DMS53 treated with DMSO at 0.1 percent for 48 hours (cell line): ENCODE results near the gene CDON.
"Not testable (repeated sequence)": the region's sequence is repeated elsewhere in the genome, so short reads cannot be mapped to it uniquely, and the experiment has no call there.

Source experiments
- DNase-seq: peaks from one replicate; lab custom pipeline; 2025; ENCODE audit not compliant: unreplicated experiment; lab: John Stamatoyannopoulos, UW

The CDON gene

DNA sequence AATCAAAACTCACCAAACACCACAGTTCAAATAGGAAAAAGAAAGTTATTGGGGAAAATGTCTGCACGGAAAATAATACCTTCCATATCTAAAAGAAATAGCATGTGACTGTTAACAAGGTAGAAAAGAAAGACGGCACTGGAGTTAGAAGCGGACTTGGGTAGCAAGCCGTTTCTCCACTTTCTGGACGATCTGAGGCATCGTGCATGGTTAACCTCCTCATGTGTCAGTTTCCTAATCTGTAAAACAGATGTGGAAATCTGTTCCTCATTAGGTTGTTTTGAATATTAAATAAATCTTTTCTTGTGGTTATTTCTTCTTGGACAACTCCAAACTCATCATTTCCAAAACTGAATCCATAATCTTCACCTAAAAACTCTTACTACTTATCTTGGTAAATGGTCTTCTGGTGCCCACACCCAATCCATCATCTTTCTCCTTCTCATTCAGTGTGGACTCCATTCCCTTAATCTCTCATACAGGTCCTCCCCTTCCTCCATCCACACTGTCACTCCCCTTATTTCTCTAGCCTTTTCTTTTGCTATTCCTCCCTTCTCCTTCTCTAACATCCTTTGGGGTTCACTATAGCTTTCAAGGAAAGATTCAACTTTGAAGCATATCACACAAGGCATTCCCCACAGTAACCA is 63.3 kb downstream of the CDON start:
- no peak for DNase-seq

DNA sequence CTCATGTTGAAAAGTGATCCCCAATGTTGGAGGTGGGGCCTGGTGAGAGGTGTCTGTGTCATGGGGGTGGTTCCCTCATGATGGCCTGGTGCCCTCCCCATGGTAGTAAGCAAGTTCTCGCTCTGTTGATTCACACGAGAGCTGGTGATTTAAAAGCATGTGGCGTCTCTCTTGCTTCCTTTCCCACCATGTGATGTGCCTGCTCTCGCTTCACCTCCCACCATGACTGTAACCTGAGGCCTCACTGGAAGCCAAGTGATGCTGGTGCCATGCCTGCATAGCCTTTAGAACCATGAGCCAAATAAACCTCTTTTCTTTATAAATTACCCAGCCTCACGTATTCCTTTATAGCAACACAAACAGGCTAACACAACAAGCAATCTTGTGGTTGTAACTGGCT is 64.4 kb downstream of the CDON start:
- DNase-seq = no peak

DNA sequence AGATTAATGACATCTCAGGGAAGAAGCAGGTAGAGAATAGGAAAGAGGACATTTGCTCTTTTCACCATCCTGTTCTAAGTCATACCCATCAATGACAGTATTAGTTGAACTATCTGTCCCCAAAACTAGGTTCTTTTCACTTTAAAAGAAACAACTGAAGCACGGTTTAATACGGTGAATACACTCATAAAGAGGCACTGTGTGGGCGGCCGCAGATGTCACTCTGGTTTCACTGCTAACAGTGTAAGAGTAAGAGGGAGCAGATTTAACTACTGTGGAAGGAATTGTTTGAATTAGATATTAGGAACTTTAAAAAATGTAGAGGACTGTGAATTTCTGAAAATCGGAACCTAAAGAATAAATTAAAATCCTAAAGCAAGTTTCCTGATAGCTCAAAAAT is 67.4 kb downstream of the CDON start:
- no peak for DNase-seq

DNA sequence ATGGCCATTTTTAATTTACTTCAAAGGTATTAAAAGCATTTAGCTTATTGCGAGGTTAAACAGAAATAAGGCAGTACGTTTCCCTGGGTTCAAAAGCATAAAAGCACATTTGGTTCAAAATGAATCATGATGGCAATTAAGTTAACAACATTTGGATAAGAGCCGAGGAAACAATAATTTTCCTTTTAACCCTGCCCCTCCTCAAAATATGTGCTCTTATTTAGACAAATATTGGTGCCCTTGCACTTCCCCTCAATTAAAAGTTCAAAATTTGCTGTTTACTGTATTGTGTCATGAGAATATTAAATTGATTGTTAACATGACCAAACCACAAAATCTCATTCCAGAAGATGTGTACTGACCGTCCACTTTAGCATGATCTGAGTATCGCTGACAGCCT is 68.2 kb downstream of the CDON start:
- DNase-seq = no peak

DNA sequence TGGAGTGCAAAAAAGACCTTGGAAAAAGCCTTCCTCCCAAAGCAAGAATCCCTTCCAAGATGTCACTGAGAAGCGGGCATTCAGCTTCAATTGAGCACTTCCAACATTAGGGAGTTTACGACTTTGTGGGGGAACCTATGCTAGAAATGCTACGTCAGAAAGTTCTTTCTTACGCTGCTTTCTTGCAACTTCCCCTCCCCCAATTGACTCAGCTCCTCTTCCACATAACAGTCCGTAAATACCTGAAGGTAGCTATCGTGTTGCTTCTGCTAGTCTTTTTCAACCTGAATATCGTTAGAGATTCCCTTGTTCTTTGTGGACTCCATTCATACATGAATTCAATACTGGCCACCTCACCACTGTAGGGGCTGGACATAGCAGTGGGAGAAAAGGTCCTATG is 69.8 kb downstream of the CDON start:
- no peak for DNase-seq

DNA sequence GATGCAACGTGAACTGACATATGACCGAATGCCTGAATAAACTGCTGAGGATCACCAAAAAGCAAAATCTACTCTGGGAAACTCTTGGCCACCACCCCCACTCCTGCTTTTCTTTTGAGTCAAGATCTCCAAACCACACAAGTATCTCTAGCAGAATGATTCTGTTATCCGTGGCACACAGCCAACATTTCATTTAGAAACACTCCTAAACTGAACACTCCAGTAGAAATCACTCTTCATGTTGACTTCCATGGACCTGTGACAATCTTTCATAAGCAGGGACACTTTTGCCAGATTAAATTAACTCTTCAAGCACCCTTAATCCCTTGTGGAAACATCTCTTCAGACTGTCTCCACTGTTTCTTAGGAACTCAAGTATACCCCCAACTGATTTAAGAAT is 72.4 kb downstream of the CDON start:
- no peak for DNase-seq

DNA sequence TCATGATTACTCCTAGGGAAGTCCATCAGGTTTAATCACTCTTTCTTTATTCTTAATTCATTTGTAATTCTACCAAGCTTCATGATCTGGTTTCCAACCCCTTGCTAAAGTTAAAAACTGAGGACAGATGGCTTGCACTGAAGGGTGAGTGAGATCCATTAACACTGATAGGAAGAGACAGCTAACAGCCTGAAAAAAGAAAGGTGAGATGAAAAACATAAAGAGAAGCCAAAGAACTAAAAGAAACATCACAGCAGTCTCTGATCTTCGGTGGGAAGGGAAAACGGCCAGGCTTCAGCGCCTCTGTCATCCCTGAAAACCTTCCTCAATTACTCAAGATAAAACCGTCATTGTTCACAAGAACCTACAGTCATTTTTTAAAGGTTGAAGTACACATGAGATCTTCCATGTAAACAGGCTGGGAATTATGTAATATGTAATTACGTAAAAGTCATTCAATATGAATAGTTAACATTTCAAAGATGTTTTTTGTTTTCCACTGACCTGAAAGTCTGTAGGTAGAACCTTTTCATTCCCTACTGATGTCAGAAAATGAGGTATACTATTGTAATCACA is 75.5 kb downstream of the CDON start:
- no peak for DNase-seq

DNA sequence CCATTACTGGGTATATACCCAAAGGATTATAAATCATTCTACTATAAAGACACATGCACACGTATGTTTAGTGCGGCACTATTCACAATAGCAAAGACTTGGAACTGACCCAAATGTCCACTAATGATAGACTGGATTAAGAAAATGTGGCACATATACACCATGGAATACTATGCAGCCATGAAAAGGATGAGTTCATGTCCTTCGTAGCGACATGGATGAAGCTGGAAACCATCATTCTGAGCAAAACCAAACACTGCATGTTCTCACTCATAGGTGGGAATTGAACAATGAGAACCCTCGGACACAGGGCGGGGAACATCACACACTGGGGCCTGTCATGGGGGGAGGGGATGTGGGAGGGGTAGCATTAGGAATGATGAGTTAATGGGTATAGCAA is 76.7 kb downstream of the CDON start:
- not testable (repeated sequence) for DNase-seq

DNA sequence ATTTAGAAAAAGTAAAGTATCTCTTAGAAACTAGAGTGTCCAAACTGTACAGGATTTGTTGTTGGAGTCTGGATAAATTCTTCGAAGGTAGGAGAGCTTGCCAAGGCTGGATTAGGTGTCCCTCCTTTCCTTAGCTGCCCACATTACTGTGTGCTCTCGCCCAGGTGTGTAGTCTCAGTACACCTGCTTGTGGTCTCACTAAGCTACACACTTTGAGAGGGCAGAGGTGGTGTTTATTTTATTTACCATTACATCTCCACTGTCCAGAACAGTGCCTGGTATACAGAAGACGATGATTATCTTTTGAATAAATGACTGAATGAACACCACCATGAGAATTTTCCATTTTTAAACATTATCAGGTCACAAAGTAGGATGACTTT is 80.3 kb downstream of the CDON start:
- DNase-seq = no peak

DNA sequence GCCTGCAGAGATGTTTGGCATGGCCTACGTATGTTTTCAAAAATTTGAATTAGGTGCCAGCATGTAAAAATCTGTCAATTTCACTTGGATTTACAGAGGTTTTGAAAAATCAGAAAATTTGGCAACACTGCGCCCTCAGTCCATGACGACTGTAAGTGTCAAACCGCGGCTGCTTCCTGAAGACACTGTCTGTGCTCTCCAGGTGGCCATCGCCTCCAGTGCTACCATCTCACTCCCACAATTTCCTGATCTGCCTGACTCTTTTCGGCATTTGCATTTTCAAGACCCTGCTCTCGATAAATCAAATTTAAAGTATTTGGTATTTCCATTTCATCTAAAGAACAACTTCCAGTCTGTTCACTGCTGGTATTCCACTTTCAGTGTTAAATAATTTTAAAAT is 82.2 kb downstream of the CDON start:
- no peak for DNase-seq

DNA sequence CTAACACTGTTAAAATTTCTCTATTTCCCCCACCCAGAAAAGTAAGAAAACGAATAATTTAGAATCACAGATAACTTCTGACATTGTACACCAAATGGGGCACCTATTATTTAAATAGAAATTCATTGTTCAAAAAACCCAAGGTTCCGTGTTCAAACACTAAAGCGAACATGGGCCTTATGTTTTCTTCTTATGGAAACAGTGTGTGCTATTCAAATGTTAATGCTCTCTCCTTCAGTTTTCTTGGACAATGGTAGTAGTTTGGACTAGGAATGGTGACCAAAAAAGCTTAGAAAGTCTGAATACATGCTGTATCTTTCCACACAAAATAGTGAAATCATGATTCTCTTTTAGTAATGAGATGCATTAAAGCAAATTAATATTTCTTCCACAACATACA is 83.2 kb downstream of the CDON start:
- DNase-seq = no peak

DNA sequence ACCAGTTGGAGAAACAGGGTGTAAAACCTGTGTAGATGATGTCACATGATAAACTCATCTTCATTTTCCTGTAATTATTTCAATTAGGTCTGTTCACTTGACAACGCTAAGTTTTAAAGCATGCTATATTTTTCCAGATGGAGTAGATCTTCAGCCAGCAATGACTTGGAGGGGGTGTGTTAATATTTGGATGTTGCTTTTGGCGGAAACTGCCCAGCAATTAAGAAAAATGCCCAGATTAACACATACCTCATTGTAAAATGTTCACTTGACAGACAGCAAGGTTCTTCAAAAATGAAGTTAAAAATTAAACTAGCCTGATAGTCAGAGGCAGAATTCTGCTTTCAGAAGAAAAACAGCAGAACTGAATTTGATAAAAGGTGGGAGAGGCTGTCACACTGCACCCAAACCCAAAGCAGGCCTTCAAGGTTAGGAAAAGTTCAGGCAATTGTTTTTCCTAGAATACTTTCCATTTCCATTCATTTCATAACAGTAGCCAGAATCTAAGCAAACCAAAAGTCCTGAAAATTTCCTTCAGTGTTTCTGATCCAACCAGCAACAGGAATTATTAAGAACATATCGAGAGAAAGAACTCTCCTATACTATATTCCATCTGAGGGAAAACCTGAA is 83.8 kb downstream of the CDON start:
- DNase-seq = no peak

DNA sequence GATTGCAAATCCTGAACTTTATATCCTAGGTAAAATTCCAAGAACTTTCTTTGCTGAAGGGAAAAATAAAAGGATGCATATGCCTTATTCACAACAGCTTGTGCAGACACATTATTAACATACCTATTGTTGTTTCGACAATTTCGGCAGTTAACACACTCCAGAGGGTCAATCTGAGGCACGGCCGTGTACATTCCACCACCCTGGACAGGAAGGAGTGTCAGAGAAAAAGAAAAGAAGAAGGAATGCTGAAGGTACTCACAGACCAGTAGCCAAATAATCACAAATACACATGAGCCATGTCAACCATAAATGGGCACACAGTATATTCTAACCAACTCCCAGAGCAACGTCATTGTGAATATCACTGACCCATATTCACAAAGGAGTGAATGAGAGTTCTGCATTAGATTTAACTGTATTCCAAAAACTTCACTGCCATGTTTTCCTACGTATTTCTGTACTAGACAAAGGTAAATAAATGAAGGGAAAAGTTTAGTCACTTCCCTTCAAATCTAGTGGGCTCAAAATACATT is 84.4 kb downstream of the CDON start:
- DNase-seq = no peak

DNA sequence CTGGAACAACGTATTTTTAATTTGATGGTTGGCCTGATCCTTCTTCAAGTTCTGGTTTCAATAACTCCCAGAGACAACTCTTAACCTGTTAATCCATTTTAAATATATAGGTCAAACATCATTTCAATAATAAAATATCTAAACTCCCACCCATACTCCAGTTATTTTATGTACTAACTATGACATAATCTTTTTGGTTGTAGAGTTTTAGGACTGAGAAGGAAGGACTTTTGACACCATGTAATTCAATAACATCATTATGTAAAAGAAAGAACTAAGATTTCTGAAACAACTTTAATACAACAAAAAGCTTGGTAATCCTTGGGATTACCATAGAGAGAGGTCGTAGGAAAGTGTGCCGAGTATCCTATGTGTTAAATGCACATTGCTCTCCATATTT is 85.3 kb downstream of the CDON start:
- DNase-seq = no peak

DNA sequence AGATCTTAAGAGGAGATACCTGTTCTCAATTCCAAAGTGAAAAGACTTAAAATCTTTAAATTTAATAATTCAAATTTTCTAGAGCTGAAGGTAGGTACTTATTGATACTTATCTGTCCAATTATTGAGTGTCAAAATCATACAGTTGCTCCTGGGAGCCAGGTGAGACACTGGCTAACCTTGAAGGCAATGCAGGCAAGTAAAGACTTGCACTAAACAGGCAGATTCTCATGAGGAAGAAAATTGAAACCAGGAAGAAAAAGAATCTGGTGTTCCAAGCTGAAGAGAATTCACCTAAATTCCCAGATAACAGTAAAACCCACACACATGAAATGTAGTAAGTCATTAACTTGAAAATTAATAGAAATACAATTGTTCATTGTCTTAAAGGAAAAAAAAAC is 86.5 kb downstream of the CDON start:
- no peak for DNase-seq

DNA sequence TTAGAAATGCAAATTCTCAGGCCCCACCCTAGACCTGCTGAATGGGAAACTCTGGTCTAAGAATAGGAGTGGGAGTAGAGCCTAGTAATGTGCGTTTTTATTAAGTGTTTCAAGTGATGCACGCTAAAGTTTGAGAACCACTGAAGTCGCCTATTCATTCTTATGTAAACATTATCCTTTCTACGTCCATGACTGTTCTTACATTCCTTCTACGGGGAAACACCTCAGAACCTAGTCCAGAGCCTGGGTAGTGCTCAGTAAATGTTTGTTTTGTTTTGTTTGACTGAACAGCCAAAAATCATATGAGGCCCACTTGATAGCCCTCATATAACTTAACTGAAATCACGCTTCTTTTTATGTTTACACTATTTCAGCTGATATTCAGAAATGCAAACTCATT is 87.0 kb downstream of the CDON start:
- DNase-seq = no peak

DNA sequence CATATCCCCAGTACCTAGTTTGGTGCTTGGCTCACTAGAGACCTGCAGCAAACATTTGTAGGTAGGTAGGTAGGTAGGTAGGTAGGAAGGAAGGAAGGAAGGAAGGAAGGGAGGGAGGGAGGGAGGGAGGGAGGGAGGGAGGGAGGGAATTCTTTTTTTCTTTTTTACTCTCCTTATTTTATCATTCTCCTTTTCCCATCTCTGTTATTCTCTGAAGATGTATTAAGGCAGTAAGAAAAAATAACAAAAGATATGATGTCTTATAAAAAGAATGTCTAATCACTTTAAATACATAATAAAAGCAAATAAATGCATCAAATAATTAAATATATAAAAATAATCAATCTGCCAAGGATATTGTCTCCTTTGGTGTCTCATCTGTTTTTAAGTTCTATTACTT is 88.4 kb downstream of the CDON start:
- DNase-seq = no peak

DNA sequence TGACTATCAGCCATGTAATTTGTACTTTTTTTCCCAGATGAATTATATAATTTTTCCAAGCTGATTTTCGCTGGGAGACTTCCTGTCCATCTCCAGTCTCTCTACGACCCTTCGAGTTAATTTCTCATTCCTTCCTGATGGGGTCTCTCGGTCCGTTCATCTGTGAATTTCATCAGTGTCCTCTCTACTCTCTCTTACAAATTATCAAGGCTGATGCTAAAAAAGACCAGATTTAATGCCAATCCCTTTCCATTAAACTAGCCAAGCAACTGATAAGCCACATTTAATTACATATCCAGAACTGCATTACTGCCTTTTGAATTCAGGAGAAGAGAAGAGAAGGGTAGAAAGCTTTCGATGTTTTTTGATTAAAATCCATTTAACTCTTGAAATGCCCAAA is 91.0 kb downstream of the CDON start:
- DNase-seq = no peak

DNA sequence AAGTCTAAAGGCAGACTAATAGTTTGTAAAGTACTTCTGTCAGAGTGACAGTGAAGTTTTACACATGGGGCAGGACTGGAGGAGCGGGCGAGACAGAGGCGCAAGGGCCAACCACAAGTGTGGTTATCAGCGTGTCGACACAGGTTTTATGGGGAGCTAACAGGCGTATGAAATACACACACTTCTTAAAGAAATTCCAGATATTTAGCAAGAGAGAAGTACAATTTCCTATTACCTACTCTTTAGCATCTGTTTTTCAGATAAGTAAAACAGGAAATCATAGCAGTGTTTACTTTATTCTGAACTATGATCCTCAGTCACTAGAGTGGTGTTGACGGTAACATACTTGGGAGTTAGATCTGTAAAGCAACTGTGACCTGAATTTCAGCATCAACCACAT is 94.3 kb downstream of the CDON start:
- DNase-seq = peak; percentile 48

DNA sequence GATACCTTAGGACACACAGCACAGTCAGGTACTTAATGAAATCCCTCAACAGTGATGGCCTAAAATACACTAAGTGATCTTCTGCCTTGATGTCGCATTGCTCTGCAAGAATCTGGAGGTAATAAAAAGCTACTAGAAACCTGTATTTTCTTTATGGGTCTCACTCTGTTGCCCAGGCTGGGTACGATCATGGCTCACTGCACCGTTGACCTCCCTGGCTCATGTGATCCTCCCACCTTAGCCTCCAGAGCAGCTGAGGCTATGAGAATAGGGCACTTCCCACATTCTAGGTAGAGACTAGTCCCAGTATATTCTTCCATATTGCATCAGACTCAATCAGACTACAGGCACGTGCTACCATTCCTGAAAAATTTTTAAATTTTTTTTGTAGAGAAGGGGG is 95.2 kb downstream of the CDON start:
- no peak for DNase-seq

DNA sequence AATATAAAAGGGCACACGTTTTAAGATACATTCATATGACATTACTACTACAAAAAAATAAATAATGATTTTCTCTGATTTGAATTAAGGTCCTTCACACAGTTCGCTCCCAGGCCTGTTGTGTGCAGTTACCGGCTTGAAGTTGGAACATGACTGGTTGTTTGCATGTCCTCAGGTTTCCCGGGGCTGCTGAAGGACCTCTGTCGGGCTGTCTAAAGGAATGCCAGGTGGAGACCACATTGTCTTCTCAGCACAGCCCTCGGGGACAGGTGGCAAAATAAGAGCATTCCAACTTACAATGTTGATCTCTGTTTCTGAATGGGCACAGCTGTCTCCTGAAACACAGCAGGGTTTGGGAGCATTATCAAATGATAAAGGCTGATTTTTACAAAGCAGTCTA is 101.9 kb downstream of the CDON start:
- no peak for DNase-seq

DNA sequence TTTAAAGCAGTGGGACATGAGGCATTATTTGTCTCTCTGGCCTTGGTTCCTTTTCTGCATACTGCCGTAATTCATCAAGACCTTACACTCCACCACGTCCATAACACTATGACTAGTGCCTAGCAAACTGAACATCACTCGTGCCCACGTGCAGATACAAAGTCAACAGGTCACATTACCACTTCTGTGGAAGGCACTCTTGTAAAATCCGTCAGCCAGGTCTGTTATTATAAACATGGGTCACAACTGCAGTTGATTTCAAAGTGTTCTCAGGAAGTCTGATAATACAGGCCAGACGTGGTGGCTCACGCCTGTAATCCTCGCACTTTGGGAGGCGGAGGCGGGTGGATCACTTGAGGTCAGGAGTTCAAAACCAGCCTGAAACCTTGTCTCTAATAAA is 102.7 kb downstream of the CDON start:
- DNase-seq = no peak

DNA sequence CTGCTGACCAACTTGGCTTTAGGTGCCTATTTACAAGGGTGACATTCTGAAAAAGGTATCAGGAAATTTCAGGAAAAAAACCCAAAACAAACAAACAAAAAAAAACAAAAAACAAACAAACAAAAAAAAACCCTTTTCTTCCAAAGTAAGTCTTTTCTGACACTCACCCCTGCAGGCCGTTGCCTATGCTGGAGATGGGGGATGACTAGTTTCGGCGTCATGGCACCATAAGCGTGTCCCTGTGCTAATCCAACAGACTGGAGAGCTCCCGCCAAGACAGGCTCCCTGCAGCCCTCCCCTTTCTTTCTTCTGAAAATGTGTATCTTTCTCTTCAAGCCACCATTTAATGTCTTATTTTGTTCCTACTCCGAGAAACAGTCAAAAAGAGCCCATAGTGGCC is 103.2 kb downstream of the CDON start:
- no peak for DNase-seq
